Kidney glomerular epithelial cell (primary cell): ENCODE data around the gene GPD2.
A peak's percentile ranks its signal among the peaks of the same experiment; 100 is the strongest.
"Not testable (repeated sequence)": the region's sequence is repeated elsewhere in the genome, so short reads cannot be mapped to it uniquely, and the experiment has no call there.

Experiments used
- DNase-seq: peaks from one replicate; lab custom pipeline; 2025; lab: John Stamatoyannopoulos, UW

The GPD2 gene

DNA sequence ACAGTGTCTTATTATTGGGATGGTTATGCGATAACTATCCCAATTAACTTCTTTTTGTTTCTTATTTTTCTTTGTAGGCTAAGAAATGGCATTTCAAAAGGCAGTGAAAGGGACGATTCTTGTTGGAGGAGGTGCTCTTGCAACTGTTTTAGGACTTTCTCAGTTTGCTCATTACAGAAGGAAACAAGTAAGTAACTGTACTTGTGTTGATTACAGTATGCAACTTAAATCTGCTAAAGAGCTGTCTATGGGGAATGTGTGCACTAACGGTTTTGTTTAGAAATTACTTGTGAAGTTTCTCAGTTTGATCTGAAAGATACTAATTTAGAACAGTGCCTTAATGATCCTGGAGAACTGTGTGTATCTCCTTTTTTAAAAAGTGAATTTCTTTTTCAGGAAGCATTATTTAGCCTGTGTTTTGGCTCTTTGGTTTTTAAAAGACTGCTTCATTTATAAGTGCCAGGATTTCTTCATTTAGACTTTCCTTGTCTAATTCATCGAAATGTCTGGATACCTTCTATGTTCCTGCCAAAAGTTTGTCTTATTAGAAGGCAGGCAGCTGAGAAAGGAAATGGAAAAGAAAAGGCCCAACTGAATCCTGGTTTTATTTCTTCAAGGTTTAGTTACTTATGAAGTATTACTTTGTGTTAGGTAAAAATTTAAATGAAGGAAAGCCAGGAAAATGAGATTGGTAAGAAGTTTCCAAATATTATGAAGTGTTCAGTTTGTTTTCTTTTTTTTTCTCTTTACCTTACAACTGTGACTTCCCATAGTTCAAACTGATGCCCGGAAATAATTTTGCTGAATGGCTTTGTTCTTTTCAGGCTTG, 40.1 kb downstream of the GPD2 start:
- no peak for DNase-seq

DNA sequence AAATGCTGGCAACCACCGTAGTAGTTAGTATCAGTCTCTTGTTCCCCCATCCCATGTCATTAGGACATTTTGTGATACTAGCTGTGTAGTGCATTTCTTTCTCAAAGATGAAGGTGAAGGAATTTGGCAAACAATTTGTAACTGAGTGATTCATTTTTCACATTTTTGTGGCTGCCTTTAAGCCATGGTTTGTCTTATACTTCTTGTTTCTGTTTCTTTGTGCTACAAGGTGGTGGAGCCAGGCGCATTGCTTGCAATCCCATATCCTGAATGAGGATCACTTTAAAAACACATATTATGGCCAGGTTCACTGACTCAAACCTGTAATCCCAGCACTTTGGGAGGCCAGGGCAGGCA, 40.6 kb downstream of the GPD2 start:
- DNase-seq: peak; percentile 73

DNA sequence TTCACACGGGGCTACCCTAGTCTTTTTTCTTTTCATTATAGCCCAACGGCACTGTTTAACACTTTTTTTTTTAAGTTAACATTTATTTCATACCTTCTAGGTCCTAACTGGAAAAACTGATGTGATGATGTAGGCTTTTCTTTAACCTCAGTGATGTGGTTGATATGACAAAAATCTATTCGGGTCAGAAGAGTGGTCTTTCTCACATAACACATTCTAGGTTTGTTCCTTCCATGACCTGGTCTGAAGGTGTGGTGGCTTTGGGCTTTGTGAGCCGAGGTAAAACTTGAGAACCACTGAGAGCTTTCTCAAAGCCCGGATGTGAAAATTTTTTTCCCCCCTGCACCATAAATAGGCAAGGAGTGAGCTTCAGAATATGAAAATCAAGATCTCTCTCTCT, 44.2 kb downstream of the GPD2 start:
- no peak for DNase-seq

DNA sequence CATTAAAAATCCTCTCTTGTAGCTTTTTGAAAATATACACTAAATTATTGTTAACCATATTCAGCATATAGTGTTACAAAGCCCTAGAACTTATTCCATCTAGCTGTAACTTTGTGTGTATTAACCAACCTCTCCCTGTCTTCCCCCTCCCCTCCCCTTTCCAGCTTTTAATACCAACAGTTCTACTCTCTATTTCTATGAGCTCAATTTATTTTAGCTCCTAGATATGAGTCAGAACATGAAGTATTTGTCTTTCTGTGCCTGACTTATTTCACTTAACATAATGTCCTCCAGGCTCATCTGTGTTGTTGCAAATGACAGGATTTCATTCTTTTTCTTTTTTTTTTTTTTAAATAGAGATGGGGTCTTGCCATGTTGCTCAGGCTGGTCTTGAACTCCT, 45.1 kb downstream of the GPD2 start:
- peak; percentile 8 for DNase-seq

- no peak for DNase-seq
Measured at GRCh38 chr2:156483741-156484173, 47.6 kb downstream of the GPD2 start.

DNA sequence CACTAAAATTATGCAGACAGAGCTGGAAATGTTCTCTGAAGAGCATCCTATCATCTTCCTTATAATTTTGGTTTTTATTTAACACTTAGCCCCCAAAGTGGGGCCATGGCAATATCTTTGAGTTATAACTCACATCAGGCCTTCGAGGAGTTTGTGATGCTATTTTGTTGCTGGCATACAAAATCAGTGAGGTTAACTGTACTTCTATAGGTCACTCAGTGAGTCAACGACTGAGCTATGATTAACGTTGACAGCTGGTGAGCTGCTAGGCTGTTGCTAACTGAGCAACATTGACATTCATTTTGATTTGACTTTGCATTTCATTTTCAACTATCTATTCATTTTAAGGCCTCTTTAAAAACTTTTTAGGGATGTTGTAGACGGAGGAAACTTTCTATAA, 50.0 kb downstream of the GPD2 start:
- DNase-seq: no peak

GRCh38 chr2:156486614-156487013, 50.4 kb downstream of the GPD2 start:
- no peak for DNase-seq

DNA sequence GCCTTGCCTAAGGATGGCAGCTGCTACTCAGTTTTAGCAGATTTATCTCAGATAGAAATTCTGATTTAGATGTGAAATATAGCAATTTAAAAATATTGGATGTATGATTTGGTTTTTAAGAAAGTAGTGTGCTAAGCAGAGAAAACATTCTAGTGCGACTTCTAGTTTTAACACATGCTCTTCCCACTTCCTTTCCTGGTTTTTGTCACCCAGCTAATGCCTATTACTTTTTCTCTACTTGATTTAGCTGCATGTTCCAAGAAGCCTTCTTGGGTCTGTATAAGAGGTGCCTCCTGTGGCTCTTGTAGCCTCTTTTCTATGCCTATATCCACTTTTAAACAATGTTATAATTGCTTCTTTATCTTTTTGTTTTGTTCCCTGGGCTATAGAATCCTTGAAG, 53.0 kb downstream of the GPD2 start:
- no peak for DNase-seq

DNA sequence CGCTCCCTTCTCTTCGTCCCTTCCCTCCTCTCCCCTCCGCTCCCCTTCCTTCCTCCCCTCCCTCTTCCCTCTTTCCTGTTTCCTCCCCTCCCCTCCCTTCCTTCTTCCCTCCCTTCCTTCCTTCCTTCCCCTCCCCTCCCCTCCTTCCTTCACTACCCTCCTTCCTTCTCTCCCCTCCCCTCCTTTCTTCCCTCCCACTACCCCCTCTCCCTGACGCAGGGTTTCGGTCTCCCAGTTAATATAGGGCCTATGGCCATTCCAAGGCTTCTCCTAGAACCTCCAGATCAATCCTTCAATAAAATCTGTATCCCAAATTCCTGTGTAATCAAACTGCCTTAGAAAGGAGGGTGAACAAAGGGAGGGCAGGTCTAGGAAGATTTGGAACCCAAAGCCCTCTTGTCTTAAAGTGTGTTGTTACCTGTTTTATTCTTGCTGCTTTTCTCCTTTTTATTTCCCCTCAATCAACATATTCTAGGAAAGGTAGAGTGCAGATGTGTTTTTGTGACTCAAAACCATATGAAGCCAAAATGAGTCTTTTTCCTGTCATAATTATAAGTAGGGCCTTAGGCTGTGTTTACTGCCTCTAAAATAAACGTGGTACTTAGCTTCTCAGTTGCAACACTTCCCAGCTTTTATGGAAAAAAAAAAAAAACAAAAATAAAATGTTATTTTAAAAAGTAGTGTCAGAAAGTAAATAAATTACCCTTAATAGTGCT, 53.7 kb downstream of the GPD2 start:
- no peak for DNase-seq

DNA sequence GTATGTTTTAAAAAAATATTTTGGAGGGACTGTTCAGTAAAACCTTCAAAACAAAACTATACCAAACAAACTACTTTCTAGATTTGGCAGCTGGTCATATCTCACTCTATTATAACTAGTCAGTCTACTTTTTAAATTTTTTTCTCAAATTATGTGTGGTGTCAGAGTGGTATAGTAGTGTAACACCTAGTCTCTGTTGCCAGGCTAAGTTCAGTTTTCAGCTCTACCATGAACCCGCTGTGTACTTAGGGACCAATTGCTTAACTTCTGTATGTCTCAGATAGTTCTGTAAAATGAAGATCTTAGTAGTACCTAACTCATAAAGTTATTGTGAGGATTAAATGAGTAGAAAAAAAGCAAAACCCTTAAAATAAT, 54.3 kb downstream of the GPD2 start:
- no peak for DNase-seq

DNA sequence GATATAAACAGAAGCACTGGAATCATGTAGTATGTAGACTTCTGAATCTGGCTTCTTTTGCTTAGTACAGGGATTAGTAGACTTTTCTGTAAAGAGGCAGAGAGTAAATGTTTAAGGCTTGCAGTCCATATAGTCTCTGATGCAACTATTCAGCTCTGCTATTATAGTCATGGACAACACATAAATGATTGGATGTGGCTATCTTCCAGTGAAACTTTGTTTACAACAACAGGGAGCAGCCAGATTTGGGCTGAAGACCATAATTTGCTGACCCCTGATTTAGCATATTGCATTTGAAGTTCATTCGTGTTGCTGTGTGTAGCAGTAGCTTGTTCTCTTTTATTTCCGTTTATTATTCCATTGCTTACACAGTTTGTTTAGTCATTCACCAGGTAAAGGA, 55.0 kb downstream of the GPD2 start:
- DNase-seq: no peak

- no peak for DNase-seq
Measured at GRCh38 chr2:156492979-156493378, 56.8 kb downstream of the GPD2 start.

DNA sequence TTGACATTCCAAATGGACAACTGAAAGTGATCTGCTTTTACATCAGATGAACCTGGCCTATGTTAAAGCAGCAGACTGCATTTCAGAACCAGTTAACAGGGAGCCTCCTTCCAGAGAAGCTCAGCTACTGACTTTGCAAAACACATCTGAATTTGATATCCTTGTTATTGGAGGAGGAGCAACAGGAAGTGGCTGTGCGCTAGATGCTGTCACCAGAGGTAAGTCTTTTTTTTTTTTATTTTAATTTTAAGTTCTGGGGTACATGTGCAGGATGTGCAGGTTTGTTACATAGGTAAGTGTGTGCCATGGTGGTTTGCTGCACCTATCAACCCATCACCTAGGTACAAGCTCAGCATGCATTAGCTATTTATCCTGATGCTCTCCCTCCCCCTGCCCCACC, 59.8 kb downstream of the GPD2 start:
- DNase-seq: not testable (repeated sequence)

DNA sequence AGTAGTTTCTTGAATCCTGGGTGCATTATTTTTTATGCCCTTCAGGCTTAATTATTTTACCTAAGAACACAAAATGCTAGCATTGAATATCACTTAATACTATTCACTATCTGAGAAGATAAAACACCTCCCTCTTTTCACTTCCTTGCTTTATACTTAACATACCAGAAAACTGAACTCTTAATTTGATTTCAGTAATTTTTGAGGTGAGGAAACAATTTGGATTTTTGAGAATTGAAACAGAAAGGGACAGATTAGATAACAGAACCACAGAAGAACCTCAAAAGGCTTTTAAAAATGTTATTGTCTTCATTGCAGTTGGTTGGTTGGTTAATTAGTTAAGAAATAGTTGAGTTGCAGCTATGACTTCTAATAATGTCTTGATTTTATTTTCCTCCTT, 69.5 kb downstream of the GPD2 start:
- no peak for DNase-seq

DNA sequence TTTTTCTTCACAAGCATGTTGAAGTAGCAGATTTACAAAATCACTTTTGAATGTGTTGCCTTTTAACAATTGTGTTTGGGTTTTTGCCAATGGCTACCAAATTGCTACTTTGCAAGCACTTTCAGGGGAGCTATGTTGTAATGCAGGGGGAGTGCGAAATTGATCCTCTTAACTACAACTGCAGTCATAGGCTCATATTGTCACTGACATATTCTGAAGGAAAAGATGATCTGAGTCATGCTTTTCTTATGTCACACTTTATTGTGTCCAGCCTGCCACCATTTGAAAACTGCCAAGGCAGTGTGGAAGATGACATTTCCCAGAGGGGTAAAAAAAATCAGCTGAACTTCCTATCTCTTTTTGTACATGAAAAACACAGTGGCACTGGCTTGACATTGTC, 74.9 kb downstream of the GPD2 start:
- DNase-seq: no peak

DNA sequence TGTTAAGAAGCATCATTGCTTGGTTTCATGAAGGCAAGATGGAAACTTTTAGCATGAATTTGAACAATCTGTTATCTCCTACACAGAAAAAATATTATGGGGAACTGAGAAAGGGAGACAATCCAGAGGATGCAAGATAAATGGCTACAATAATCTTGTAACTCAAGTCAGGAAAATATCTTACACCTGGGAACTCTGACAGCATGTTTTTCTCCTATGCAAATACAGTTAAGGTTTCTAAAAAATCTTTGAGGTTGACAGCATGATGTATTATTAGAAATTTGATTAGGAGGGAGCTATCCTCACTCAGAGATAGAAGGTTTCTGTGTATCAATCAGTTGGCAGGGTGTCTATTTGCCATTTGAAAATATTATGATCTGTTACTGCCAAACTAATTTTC, 75.6 kb downstream of the GPD2 start:
- DNase-seq: no peak

DNA sequence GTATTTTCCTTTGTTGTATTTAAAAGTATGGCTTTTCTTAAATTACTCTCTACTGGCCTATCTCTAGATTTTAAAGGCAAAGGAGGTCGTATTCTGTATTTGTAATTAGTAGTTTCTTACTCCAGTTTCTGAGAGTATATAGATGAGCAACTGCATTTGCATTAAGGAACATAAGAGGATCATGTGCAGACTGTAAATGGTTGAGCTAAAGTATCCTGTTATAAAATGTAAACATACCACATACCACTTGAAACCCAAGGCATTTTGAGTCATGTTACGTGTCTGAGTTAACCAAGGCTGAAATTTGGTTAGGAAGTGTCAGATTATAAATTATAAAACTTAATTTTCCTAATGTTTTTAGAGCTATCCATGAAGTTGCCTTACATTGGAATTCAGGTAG, 76.3 kb downstream of the GPD2 start:
- no peak for DNase-seq

- no peak for DNase-seq
Measured at GRCh38 chr2:156513219-156513618, 77.0 kb downstream of the GPD2 start.

- no peak for DNase-seq
Measured at GRCh38 chr2:156517419-156517818, 81.2 kb downstream of the GPD2 start.

- DNase-seq: no peak
Measured at GRCh38 chr2:156518138-156518537, 82.0 kb downstream of the GPD2 start.

GRCh38 chr2:156522864-156523440, 86.8 kb downstream of the GPD2 start:
- no peak for DNase-seq

DNA sequence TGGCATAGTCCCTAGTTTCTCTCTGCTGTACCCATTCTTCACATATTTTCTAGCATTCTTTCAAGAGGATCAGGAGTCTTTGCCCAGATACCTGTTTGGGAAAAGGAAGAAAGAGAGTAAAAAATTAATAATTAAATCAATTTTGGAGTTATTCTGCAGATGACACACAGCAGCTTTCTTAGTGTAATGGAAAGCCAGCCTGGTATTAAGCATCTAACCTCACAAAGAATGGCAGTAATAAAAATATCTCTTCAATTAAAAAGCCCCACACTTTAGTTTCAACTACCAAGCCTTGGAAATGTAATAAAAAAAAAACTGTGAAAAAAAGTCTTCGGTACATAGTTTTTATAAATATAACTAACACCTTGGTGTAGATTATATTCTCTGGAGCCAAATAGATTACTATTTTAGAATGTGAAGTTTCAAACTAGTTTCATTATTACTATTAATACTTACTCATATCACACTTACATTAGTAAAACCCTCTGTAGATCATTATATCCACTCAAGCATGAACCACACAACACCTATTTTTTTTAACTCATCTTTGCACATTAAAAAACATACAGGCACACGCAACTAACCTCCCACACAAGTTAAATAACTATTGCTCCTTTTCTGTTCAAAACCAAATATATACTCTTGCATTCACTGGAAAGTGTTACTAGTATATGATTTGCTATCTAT, 90.9 kb downstream of the GPD2 start:
- no peak for DNase-seq

GRCh38 chr2:156528583-156528982, 92.4 kb downstream of the GPD2 start:
- DNase-seq: not testable (repeated sequence)
